ENCODE data around the gene MCTP1.

DNA sequence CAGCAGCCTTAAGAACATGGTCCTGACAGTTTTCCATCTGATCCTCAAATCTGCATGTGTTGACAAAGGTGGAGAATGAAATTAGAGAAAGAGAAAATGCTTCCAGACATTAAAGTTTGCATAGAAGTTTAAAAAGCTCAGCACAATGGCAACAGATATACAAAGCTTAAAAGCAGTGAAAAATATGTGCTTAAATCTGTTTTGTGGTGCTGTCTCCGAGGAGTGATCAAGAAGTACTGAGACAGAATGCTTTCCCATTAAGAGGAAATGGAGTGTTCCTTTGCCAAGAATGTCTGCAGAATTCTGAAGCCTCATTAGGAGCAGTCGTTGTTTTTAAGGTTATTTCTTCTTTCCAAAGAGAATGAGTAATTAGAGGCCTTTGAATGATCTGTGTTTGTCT lies 131.4 kb downstream of the MCTP1 start:
- TF ChIP-seq, protein P1, sequence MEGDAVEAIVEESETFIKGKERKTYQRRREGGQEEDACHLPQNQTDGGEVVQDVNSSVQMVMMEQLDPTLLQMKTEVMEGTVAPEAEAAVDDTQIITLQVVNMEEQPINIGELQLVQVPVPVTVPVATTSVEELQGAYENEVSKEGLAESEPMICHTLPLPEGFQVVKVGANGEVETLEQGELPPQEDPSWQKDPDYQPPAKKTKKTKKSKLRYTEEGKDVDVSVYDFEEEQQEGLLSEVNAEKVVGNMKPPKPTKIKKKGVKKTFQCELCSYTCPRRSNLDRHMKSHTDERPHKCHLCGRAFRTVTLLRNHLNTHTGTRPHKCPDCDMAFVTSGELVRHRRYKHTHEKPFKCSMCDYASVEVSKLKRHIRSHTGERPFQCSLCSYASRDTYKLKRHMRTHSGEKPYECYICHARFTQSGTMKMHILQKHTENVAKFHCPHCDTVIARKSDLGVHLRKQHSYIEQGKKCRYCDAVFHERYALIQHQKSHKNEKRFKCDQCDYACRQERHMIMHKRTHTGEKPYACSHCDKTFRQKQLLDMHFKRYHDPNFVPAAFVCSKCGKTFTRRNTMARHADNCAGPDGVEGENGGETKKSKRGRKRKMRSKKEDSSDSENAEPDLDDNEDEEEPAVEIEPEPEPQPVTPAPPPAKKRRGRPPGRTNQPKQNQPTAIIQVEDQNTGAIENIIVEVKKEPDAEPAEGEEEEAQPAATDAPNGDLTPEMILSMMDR (IDR thresholded peaks at IDR 0.05; ENCODE audit: low read depth, low read length, poor library complexity, severe bottlenecking): no peak
- no peak for TF ChIP-seq EZH2phosphoT487 (IDR thresholded peaks at IDR 0.05; ENCODE audit: borderline replicate concordance, low read length)
